GM18520 (cell line): Measurements from ENCODE around the gene SPOCK1.

Experiments used
- ATAC-seq: cut with Tn5 transposase; IDR thresholded peaks from one replicate; pipeline ENCODE4 v1.9.1; 2021; ENCODE audit not compliant: unreplicated experiment

Gene SPOCK1

DNA sequence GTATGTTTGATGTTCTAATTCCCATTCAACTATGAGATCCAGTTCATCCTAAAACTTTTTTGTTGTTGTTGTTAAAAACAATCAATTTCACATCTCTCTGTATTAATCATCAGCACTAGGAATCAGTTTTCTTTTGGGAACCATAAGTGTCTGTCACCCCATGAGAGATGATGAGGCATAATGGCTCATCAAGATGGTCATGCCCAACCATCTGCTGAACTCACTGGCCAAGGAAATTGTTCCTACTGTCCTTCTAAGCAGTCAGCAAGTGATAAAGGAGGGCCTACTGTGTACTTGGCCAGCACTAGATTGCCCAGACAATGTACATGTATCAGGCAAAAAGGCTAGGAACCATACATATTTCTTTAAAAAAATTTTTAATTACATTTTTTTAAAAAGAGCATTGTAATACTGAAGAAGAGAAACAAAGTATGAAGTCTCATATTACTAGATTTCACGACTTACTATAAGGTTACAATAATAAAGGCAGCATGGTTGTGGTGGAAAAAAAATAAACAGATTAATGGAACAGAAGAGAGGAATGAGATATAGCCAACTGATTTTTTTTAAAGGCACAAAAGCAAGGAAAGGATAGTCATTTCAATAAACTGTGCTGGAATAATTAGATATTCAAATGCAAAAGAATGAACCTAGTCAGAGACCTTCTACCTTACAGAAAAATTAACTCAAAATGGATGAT lies 458.3 kb downstream of the SPOCK1 start:
- no peak for ATAC-seq

GRCh38 chr5:137040024-137040423 lies 459.1 kb downstream of the SPOCK1 start:
- no peak for ATAC-seq

GRCh38 chr5:137037848-137038247 lies 461.3 kb downstream of the SPOCK1 start:
- no peak for ATAC-seq

- no peak for ATAC-seq
These were observed 462.5 kb downstream of the SPOCK1 start for GRCh38 chr5:137036640-137037039.

GRCh38 chr5:137035480-137035878 lies 463.6 kb downstream of the SPOCK1 start:
- ATAC-seq = no peak

DNA sequence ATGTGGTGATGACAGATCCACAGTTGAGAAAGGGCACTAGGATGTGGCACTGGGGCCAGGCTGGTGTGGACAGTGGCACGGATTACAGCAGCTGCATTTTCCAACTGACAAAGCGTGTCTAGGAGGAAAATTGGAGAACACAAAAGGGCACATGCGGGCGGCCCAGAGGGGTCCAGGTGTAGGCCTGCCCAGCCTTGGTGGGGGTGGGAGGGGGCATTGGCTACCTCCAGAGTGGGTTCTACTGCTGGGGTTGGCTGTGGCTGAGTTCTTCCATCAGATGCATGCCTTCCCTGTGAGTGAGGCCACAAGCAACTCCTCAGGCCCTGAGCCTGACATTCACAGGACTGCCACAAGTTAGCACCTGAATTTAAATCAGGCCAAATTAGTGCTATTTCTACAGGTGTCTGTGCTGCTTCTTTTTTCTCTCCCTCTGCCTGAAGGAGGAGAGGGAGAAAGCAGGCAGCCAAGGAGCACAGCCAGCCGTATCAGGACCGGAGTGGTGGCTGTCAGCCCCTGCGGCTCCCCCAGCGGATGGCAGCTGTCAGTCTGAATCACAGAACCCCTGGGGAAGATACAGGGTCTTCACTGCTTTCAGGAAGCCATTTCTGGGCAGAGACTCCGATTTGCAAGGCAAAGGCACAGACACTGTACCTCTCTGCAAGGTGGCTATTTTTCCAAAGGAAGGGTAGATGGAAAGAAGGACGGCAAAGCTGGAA lies 464.2 kb downstream of the SPOCK1 start:
- ATAC-seq = no peak

DNA sequence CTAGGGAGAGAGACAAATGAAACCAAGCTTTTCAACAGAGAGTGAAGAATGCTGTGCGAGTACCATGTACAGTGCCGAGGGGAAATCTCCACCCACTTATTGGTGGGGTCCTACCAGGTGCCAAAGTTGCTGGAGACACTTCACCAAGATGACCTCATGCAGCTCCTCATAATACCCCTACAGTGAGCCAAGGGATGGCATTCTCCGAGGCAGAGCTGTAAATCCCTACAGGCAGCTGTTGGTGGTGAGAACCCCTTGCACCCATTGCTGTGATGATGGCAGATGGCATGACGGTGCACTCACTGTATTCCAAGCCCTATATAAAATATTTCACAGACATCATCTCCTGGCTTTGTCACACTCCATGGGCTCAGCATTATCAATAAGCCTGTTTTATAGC lies 464.9 kb downstream of the SPOCK1 start:
- ATAC-seq = no peak

DNA sequence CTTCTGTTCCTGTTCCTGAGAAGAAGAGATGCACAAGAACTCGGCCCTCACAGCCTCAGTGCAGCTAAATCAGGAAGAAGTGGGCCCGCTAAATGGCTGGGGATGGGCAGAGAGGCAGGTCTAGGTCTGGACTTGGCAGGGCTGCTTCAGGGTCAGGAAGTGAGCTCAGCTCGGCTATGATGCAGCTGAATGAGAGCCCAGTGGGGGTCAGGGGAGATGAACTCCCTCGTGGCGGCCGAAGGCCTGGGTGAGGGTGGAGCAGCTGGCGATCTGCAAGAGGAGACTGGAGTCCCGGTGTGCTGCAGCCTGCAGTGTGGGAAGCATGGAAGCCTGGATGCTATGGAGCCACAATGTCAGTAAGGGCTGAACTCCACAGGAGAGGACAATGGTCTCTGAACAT lies 466.2 kb downstream of the SPOCK1 start:
- no peak for ATAC-seq

- no peak for ATAC-seq
These were observed 471.4 kb downstream of the SPOCK1 start for GRCh38 chr5:137027758-137028157.

DNA sequence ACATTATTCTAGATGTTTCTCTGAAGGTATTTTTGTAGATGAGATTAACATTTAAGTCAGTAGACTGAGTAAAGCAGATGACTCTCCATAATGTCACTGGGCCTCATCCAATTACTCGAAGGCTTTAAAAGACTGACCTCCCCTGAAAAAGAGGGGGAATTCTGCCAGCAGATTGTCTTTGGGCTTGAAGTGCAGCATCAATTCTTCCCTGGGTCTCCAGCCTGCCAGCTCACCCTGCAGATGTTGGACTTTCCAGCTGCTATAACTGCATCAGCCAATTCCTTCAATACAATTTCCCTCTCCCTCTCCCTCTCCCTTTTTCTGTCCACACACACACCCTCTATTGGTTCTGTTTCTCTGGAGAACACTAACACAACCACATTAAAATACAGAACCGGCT lies 472.8 kb downstream of the SPOCK1 start:
- no peak for ATAC-seq

GRCh38 chr5:137024044-137024443 lies 475.1 kb downstream of the SPOCK1 start:
- no peak for ATAC-seq

DNA sequence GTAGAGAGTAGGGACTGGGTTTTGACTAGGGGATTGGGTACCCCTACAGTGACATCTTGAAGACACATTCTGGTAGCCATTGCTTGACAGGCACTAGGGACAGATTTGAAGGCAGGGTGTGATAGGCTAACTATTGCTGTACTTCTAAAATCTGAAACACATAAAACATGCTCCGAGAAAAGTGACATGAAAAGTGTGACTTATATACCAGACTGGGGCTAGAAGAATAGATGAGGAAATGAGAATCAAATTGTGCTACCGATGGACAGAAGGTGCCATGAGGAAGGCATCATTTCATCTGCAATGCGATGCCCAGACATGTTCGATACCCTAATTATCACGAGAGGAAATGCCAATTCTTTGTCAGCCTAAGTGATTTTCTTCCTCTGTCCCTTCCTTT lies 475.8 kb downstream of the SPOCK1 start:
- ATAC-seq = no peak

- ATAC-seq = no peak
These were observed 476.4 kb downstream of the SPOCK1 start for GRCh38 chr5:137022725-137023124.

GRCh38 chr5:137022043-137022442 lies 477.1 kb downstream of the SPOCK1 start:
- no peak for ATAC-seq

GRCh38 chr5:137019229-137019628 lies 479.9 kb downstream of the SPOCK1 start:
- no peak for ATAC-seq

DNA sequence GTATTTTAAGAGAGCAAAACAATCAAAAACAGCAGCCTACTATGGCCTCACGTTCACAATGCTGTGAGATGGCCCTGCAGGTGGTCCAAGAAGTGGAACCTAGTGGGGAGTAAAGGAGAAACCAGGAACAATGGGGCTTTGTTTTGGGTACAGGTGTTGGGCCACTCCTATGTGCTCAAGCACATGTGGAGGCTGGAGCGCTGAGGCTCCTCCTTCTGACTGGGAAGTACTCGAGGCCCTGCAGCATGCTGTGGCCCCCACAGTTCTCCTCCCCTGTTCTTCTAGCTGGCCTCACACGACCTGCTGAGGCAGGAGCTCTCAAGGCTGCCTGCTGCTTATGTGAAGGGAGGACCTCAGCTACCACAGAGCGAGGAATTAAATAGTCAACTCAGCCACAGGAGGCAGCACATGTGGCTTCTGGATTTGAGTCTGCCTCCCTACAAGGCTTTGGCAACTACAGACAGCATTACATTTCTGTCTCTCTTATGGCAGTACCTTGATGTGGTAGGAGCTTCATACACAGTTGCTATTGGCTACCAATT lies 482.3 kb downstream of the SPOCK1 start:
- no peak for ATAC-seq

DNA sequence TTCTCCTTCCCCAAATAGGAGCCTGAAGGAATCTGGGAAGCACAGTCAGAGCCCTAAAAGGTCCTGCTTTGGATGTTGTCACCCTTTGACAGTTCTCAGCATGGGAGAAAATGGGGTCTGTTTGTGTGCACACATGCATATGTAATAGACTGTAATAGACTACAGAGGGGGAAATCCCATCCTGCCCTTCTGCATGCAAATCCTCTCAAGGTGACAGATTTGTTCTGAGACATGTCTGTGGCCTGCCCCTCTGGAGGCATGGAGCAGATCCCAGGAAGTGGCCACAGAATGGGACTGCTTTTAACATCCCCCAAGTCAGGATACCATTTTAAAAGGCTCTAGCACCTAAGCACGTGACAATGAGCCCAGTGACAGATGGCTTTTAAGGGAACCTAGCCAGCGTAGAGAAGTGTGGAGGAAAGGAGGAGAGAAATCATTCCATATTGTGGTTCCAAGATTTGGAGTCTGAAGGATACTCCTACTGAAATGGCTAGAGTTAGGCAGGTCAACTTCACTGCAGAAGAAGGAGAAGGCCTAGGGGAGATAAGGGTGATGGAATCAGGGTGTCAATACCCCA lies 483.5 kb downstream of the SPOCK1 start:
- ATAC-seq = peak; percentile 71

GRCh38 chr5:137014731-137015130 lies 484.4 kb downstream of the SPOCK1 start:
- no peak for ATAC-seq

DNA sequence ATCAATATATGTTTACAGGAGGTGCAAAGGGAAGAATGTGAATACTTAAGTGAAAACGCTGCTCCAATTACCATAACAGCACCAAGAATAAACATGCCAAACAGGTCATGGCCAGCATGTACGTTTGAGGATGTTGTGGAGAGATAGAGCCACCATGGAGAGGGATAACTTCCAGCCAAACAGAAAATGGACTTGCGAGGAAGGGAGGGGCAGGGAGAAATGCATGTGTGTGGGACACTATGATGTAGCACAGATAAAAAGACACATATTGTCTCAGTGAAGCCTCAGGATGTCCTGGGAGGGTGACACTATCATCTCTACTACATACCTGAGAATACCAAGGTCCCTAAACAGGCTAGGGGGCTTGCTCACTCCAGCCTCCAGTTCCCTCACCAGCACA lies 488.9 kb downstream of the SPOCK1 start:
- ATAC-seq = no peak

GRCh38 chr5:137004279-137004678 lies 494.8 kb downstream of the SPOCK1 start:
- ATAC-seq = no peak

- no peak for ATAC-seq
These were observed 498.0 kb downstream of the SPOCK1 start for GRCh38 chr5:137001026-137001569.

- no peak for ATAC-seq
These were observed 499.3 kb downstream of the SPOCK1 start for GRCh38 chr5:136999787-137000186.
